HG03108 (cell line): ENCODE results near the gene RAPGEF4.

Experiments
- ATAC-seq: cut with Tn5 transposase; IDR thresholded peaks from one replicate; pipeline ENCODE4 v1.9.1; 2021; ENCODE audit warnings: moderate library complexity; ENCODE audit not compliant: unreplicated experiment

The RAPGEF4 gene

DNA sequence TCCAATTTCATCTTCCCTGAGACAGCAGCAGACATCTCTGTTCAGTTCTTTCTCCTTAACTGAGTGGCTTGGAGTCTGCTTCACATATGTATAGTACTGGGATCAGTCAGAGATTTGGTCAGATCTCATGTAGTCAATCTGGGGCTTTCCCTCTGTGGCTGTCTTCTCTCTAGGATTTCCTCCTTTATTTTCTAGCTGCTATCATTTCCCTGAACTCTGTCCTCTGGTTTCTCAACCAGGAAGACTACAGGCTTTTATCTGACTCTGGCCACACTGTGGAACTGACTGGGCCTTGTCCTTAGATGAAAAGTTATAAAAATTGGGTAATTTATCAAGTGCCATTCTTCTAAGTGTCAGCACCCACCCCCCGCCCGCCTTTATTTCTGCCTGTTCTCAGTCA is 121.0 kb downstream of the RAPGEF4 start:
- ATAC-seq: no peak

DNA sequence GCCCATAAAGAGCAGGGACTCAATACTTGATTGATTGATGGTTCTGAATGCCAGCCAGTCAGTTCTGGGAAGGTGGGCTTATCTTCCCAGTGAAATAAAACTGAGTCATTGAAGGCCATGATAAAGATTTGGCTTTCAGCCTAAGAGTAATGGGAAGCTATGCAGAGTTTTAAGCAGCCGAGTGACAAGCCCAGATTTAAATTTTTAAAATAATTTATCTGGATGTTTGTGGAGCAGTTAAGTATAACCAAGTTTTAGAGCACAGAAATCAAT is 122.8 kb downstream of the RAPGEF4 start:
- ATAC-seq: no peak

DNA sequence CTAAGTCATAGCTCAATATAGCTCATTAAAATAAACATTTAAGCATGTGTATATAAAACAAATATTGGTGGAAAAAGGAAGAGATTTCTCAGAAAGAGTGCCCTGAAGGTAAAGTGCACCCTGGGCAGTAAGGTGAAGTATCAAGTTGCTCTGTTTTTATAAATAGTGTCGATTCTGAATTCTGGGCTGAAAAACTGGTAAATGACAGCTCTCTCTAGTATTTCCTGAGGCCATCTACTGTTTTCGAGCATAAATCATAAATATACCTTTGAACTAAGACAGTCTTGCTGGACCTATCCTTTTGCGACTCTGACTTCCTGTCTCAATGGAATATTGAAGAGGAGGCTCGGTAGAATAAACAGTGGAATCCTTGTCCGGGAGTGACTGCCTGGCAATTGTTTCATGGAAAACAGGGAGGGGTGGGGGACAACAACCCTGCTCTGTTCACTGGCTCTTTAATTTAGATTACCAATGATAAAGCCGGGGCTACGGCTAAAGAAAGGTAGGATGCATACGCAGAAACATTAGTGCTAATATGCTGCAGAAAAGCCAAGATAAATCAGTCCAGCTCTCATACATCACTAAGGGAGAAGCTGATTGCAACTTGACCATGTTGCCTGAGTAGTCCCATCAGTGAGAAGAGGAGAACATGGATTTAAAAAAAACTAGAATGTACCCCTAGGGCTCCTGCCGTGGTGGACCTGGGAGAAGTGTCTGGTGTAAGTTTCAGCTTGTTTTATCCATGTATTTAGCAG is 124.1 kb downstream of the RAPGEF4 start:
- no peak for ATAC-seq

DNA sequence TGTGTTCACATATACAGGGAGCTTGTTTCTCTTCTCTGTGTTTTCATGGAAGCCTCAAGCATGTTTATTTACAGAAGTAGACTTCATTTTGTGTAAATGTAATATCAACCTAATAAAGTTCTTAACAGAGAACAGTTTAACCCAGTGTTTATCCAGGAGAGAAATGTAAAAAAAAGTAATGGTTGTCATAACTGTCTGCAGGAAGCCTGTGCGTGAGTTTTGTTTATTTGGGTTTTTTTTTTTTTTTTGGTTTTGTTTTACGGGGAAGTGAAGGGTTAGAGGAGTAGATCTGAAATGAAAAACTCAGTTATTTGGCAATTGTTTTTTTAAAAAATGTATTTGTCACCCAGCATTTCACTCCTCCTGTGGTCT is 124.7 kb downstream of the RAPGEF4 start:
- ATAC-seq: no peak

DNA sequence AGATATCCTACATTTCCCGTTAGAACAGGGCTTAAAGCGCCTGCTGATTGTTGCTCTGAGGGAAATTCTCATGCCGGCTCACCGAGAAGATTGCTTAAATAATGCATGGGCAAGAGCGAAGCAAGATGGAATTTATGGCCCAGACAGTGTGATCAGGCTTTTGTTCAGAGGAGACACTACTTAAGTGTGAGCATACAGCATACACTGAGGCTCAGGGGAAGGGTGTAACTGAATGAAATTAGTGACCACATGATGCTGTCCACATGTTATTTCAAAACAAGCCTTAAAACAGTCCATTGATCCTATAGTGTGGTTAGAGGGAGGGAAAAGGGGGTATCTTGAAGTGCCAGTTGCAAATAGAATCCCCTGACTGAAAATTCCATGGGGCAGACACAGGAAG is 125.5 kb downstream of the RAPGEF4 start:
- no peak for ATAC-seq

DNA sequence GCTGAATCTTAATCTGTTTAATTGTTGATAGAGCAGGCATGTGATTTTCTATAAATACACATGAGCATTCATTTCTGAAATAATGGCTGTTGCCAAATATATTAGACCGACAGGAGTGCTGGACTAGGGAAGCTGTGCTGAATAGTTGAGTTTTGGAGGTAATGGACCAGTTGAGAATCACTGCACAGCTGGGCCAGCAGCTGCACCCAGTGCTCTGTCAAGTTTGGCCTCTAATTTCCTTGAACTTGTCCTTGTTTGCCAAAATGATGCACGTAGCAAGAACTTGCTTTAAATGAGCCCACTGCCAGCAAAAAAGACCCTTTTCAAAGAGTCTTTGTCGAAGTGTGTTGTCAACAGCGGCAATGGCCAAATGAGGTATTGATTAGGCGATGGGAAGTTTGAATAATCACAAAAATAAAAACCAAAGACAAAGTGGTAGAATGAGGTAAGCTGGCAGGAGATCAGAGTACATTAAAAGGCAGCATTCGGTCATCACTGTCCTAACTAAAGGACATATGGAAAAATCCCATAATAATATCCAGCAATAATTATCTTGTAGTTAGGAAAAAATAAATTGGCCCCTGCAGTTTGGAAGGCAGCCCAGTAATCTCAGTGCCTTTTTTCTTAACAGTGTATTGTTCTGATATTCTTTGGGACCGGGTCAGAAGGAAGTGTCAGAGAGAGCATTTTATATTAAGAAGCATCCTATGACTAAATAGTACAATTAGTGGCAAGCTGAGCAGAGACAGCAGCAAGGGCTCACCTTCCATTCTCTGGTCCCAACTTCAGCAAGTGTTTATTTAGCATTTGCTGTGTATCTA is 126.2 kb downstream of the RAPGEF4 start:
- ATAC-seq: no peak

DNA sequence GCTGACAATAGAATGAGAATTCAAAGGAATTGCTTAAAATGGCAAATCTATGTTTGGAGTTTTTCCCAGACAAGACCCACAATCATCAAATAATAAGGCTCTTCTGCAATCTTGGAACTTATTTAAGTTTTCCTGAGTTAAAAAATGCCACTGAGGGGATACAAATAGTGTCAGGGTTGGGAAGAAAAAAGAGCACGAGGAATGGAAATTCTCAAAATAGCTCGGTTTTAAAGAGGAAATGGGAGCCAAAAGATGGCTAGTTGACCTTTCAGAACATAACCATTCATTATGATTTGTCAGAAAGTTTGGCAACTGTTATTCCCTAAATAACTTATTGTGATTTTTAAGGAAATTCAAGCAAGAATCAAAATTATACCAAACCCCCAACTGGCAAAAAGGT is 127.7 kb downstream of the RAPGEF4 start:
- ATAC-seq: no peak

DNA sequence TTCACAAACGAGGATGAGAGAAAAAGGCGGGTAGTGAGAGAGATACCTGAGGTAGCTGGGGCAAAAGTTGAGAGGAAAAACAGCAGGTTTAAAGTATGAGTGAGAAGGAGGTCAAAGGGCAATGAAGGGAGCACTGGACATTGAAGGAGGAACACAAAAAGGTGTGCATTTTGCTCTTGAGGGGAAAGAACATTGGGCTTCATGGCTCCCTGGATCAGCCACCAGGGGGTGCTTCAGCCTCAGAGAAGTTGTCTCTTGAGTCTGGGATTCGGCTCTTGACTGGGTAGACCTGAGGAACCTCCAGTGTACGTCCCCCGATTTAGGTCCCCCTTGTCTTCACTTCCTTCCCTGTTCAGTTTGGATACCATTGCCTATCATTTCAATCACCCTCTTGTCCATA is 128.5 kb downstream of the RAPGEF4 start:
- no peak for ATAC-seq

DNA sequence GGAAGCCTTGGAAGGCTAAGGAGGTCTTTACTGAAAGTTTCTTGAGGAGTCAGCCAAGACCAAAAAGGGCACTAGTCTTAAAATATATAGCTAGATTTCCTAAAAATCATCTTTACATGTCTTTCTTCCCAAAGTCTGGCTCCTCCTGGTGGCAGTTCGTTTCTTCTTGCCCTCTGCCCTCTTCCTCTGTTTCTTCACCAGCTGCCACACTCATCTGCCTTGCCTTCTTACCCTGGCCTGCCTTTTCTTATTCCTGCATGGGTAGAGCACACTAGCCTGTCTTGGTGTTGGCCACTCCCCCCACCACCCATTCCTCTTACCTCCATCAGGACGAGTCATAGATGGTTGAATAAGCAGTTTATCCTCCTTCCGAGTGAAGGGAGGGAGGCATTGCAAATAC is 129.8 kb downstream of the RAPGEF4 start:
- ATAC-seq: no peak

DNA sequence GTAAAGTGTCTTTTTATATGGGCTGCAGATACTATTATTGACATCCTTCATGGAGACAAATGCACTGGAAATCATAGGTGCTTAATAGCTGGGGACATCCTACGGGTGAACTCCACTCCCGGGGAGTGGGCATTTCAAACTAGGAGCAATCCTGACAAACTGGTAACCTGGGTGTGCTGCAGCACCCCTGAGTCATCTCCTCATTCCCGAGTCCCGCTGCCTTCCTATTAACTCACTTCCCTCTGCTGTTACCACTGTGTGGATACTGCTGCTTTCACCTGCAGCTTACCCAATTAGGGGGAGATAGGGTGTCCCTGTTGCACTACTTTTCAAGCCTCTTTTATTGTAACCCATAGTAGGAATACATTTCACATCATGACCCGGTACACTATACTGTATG is 134.2 kb downstream of the RAPGEF4 start:
- ATAC-seq: no peak

DNA sequence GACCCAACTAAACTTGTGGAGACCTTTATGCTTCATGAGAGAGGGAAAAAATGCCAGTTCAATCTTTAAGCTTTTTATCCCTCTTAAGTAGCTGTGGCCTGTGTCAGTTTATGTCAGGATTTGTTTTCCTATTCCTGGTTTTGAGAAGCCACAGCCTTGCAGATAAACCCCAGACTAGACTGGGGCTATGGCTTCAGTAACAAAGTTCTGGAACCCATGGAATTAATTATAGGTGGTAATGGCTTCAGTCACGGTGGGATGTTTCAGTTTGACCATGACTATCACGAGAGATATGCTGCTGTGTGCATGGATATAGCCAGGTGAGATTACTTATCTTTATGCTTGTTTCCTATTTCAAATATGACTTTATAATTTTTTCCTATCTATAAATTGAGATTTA is 134.8 kb downstream of the RAPGEF4 start:
- no peak for ATAC-seq

DNA sequence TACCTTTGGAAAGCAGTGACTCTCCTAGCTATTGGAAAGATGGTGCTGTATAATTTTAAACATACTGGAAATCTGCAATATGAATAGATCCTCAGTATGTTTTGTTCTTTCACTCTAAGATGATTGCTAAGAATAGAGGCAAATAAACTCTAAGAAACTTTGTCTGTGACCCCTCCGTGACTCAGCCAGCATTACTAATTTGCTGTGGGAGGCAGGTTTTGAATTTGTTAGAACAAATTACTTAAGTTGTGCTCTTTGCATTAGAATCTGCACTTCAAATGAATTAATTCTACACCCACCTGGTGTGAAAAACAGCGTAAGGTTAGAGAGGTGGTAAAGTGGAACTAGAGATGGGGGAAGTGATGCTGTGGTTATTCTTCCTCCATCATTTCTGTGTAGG is 142.2 kb downstream of the RAPGEF4 start:
- no peak for ATAC-seq

DNA sequence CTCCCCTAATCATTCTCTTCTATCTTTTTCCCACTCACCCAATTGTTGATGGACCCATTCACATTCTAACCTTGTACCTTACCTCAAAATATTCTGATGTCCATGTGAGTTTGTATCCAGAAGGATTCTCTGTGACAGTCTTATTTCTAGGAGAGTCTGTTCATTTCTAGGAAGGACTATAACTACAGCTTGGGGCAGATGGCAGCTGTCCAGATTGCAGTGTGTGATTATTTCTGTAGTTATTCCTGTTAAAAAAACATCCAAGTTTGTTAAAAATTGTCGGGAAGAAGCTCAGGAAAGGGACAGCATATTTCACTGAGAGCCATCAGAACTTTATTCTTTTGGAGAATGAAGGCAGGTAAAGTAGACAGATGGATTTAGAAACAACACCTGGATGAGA is 142.6 kb downstream of the RAPGEF4 start:
- no peak for ATAC-seq

DNA sequence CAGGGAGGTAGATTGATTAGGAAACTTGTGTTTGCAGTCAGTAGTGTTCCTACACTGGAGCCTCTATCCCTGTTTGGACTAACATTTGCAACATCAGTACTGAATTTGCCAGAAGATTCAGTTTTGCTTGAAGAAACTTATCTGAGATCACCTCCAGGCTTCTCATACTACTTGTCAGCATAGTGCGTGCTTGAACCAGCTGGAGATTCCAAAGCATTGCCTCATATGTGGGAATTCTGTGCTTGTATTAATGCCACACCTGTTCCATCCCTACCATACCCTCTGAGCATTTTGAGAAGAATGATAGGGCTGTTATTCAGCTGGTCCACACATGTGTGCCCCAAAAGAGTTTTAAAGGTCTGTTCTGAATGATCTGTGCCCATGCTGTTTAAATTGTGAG is 148.7 kb downstream of the RAPGEF4 start:
- ATAC-seq: no peak

DNA sequence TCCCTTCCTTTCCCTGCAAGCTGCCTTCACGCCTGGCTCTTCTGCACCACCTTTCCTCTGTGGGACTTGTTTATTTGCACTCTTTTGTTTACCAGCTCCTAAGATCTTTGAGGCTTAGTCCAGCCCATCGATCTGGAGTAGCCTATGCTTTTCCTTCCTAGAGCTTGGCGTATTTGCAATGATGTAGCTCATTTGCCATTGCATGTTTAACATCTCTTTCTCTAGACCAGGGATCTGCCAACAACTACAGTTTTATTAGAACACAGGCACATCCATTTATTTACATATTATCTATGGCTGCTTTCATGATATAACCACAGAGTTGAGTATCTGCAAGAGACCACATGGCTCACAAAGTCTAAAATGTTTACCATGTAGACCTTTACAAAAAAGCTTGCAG is 150.4 kb downstream of the RAPGEF4 start:
- no peak for ATAC-seq

DNA sequence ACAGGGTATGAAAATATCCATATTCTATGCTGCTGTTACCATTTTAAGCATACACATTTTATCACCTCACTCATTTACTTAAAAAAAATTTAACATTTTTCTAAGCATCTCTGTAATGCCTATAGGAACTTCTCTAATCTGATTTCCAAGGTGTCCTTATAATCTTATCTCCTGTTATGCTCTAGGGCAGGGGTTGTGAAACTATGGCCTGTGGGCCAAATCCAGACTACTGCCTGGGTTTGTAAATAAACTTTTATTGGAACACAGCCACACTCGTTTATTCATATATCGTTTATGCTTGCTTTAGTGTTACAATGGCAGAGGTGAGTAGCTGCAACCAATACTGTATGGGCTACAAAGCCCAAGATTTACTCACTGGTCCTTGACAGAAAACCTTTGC is 151.6 kb downstream of the RAPGEF4 start:
- ATAC-seq: no peak

DNA sequence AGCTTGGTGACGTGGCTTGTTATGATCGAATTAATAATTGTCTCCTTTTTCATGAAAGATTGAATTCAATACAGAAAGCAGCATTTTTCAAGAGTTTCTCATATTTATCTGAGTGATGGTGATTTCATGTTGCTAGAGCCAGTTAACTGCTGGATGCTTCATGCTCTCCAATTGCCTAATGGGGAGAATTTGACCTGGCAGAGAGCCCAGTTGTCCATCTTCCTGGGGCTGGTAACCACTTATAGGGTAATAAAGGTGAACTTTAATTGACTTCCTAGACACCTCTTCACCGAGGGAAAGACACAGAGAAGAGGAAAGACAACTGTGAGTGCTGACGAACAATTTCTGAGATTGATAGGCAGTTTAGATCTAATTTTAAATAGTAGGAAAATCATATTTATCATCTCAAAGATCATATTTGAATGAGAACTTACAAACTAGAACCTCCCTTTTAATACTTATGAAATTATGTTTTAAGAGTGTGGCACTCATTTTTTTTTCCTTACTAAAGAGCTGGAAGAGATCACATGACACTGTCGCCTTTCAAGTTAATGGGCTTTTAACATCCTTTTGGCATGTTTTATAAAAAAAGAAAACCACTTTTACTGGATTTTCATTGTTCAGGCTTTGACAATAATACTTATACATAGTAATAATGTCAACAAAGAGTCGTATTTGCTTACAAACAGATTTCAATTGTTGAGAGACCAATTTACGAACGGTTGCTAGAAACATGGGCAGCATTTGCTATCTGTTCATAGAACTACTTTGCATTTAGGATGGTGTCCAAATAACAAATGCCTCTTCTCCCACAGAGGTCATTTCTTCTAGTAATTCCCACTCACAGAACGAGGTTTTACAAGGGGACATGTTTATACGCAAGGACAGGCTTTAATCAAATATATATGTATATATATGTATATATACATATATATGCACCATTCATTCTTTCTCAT is 153.3 kb downstream of the RAPGEF4 start:
- ATAC-seq: no peak

DNA sequence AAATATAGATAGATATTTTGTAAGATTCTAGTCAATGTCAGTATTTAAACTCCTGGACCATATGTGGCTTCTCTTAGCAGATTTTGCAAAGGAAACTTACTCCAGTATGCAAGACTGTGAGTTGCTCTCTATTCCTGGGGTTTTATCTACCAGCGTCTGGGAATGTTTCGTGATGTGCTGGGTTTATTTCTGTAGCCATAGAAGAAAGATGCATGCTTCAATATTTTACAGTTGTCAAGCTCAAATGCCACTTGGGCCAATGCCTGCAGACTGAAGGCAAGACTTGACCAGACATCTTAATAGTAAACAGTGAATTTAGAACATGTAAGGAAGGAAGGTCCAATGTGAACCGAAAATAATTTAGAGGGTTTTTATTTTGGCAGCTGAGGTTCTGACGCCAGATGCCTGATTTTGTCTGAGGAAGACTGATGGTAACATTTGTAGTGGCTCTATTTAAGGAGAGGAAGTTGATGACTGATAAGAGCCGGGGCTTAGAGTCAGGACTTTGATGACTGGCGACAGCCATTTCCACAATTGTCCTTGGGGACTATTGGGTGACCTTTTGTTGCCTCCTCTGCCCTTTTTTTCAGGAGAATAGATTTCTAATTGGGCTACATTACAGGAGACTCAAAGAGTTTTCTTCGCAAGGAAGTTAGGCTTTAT is 154.3 kb downstream of the RAPGEF4 start:
- no peak for ATAC-seq

DNA sequence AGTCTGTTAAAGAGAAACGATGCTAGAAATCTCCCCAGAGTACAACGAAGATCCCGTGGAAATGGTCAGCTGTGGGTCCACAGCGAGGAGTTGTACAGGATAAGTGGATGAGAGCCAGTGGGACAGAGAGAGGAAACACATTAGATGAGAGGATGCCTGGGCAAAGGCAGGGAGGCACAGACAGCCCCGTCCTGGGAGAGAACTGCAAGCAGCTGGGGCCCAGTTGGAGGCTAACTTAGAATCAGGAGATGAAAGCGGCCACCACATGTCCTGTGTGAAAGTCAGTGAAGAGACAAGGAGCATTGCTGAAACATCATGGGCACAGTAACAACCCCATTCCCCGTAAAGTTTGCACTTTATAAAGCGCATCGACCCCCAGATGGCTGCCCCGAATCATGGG is 157.5 kb downstream of the RAPGEF4 start:
- ATAC-seq: no peak

DNA sequence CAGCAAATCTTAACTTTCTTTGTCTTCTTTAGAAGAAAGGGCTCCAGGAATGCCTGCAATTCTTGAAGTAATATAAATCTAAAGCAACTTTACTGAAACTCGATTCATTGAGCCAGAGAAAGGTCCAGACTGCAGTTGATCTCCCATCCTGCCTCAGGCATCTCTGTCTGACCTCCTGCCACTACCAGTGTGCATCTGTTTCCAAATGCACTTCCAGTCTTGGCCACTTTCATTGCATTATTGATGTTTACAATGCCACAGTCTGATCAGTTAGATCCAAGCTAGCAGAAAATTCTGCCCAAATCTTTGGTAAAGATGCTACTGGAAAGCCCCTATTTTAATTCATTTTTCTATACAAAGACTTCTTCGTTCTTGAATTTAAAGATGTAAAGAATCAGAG is 158.0 kb downstream of the RAPGEF4 start:
- ATAC-seq: no peak

DNA sequence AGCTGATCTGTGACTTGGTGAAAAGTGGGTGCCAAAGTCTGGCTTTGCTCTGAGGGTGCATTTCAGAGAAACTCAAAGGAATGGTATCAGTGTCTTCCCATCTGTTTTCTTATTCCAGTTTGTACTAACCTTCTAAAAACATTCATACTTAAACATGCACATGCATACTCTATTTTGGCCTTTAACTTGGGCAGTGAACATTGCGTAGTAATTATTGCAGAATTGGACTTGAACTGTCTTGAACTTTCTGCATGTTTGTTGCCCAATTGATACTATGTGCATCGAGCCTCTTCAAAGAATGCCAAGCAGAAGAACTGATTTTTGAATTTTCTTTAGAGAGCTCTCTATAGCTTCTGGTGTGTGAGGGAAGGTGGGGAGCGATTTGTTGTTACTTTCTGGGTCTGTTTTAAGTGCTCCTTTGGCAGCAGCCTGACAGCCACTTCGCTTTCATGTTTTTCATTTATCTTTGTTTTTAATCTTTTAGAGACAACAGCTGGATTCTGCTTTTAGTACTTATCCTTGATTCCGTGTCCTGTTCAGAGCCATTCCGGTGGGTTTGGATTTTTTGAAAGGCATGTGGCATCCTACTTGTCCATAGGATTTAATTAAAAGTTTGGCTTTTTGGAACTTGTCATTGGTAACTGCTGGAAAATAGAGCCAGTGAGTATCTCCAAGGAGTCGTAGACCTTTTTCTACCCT is 159.2 kb downstream of the RAPGEF4 start:
- no peak for ATAC-seq
